GM18520 (cell line): ENCODE data around the gene IMPDH1.

Experiments used
- ATAC-seq: cut with Tn5 transposase; IDR thresholded peaks from one replicate; pipeline ENCODE4 v1.9.1; 2021; ENCODE audit not compliant: unreplicated experiment

The IMPDH1 gene

DNA sequence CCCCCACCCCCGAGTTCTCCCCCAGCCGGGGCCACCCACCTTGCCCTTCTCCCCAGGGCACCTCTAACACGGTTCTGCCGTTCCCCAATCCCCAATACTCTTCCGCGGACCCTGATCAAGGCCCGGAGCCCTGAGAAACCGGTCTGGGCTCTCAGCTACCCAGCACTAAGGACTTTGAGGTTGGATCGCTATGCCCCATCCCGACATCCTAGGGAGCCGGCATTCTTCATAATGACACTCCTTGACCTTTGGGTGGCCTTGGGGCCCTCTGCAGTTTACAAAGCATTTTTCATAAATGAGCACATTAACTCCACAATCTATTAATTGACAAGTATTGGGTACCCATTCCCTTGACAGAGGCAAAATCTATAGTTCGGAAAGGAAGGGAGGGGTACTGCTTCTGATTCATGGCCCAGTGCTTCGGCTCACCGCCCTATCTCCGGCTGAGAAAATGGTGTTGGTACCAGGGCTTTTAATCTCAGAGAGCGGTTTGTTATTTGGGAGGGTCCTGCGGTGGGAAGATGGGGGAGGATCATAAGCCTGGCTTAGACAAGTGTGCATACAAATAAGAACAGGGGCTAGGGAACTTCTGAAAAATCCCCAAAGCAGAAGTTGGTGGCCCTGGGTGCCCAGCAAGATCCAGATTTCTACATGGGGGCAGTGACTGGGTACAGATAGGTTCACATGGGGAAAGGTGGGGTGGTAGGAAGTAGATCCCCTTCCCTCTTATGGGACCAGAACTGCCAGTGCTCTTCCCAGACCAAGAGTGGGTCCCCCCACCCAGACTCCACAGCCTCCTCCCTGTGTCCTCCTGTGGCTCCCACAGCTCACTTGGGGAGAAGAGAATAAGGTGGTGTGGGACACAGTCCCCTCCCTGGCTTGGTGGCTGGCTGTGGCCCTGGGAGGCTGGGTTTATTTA is 3.2 kb downstream of the IMPDH1 start:
- ATAC-seq = no peak

GRCh38 chr7:128405471-128406313 is 4.1 kb downstream of the IMPDH1 start:
- no peak for ATAC-seq

DNA sequence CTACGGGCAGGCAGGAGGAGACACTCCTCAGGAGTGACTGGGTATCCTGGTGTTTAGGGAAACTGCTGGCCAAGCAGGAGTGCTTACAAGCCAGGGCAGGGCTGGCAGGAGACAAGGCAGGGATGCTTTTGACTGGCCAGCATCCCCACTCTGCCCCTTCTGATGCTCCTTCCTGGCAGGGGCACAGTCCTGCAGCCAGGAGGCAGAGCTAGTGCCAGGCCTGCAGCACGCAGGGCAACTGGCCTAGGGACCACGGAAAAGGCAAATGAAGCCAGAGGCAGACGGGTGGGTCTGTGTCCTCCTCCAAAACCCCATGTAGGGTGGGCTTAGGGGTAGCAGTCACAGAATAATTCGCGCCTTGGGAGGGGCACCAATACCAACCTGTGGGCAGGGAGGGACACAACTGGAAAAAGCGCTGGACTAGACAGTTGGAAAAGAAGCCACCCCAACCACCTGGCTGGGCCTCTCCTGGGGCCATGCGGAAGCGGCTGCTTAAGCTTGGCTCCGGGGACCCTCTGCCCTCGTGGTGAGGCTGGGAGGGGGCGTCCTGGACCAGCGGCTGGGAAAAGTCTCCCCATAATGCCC is 4.8 kb downstream of the IMPDH1 start:
- ATAC-seq = no peak

- ATAC-seq = no peak
These were observed 5.6 kb downstream of the IMPDH1 start for GRCh38 chr7:128404143-128404681.

- ATAC-seq = no peak
These were observed 6.1 kb downstream of the IMPDH1 start for GRCh38 chr7:128403676-128404075.

- ATAC-seq = no peak
These were observed 7.4 kb downstream of the IMPDH1 start for GRCh38 chr7:128402356-128402755.

DNA sequence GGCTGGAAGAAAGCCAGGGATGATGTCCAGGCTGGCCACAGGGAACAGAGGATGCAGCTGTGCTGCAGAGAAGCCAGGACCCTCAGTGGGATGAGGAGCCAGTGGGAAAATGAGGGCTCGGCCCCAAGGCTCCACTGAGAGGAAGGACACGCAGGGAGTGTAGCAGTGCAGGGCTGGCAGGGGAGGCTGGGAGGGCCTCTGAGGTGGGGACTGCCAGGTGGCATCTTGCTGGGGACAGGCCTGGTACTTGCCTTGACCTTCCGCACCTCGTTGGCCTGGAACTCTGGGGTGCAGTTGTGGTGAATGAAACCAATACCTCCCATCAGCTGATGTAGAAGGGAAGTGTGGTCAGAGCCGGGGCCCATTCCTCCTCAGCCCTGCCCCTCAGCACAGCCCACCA is 9.2 kb downstream of the IMPDH1 start:
- ATAC-seq = no peak

GRCh38 chr7:128399991-128400390 is 9.8 kb downstream of the IMPDH1 start:
- no peak for ATAC-seq

DNA sequence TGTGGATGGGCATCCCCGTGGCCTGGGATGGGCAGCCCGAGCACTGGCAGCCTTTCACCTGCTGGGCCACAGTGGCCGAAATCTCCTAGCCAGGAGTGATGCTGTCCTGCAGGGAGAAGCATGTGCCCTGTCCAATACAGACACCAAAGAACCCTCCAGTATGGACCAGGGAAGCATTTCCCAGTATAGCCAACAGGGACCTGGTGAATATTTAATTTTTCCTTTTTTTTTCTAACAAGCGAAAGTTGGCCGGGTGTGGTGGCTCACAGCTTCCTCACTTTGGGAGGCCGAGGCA is 11.0 kb downstream of the IMPDH1 start:
- no peak for ATAC-seq

DNA sequence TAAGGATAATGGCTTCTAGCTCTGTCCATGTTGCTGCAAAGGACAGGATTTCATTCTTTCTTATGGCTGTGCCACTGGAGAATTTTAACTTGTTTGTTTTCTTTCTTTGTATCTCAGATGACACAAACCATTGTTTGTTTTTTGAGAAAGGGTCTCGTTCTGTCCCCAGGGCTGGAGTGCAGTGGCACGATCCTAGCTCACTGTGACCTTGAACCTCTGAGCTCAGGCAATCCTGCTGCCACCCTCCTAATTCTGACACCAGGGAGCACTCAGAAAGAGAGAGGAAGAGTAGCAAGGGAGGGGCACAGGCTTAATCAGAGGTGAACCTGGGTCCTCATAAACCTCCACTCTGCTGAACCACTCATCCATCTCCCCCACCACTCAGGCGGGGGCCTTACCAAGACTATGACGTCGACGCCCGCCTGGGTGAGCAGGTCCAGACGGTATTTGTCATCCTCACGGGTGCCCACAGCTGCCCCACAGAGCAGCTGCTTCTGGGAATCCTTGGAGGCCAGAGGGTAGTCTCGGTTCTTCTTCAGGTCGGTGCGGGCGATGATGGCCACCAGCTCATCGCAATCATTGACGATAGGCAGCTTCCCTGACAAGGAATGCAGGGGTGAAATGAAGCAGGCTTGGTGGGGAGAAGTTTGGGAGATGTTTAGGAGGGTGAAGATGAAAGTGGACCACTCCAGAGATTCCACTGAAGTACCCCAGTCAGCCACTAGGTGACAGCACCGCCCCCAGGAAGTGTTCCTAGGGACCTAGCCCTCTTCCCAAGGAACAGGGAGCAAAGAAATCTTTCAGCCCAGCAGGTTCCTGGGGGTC is 11.6 kb downstream of the IMPDH1 start:
- no peak for ATAC-seq

DNA sequence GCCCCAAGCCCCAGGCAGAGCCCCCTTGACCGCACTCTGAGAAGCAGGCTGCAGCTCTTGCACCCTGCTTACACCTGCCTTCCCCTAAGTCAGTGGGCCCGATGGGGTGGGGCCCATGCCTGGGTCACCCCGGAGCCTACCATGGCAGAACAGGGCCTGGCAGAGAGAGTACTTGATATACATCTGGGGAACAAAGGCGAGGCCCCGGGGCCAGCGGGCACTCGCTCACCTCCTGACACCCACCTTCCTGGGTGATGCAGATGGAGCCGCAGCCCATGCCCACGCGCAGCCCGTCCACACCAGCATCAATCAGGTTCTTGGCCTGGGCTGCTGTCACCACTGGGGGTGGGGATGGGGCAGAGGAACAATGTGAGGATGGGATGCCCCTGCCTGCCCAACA is 13.4 kb downstream of the IMPDH1 start:
- ATAC-seq = no peak

DNA sequence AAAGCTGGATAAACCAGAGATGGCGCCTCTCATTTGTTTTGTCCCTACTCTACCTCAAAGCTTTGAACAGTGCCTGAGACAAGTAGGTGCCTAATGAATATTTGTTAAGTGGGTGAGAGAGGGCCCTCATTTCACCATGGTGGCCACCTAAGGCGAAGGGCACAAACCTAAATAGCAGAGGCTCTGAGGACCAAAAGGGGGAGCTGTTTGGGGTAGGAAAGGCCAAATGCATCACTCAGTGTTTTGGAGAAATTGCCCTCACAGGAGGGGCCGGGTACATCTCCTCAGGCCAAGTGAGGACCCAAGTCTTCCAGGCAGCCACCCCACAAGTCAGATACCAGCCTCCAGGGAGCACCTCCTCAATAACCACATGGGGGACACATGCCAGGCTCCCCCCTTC is 14.0 kb downstream of the IMPDH1 start:
- no peak for ATAC-seq

- no peak for ATAC-seq
These were observed 14.8 kb downstream of the IMPDH1 start for GRCh38 chr7:128394904-128395496.

GRCh38 chr7:128393526-128394330 is 16.1 kb downstream of the IMPDH1 start:
- no peak for ATAC-seq

DNA sequence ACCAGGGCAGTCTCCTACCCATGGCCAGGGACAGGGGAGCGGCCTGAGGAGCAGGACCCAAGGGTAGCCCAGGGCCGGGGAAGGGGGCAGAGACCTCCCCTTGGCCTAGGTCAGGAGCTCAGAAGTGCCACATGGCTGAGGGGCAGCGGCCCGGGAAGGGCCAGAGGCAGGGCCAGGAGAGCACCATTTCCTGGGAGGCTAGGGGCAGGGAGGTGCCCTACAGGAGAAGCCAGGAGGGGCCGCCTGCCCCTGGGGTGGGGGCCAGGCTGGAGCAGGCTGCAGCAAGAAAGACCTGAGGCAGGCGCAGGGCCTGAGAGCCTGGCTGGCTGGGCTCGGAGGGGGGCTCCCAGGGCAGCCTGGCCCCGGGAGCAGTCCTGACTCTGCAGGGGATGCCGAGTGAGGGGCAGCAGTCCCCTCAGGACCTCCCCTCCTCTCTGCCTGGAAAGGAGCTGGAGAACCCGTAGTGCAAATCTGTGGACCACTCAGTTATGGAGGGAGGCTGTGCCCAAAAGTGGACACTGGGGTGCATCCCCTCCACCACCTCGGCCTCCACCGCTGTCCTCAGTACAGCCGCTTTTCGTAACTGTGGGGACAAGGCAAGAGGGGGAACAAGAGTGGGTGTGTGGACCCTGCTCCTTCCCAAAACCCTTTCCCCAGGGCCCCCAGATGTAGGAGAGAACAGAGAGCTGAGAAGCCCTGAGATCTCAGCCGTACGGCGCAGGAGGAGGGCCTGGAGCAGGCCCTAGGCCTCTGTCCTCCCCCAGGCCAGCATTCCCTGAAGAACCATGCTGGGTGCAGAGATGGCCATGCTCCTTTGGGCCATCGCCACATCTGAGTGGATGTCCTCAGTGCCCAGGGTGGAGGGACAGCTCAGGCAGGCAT is 17.1 kb downstream of the IMPDH1 start:
- ATAC-seq = no peak

DNA sequence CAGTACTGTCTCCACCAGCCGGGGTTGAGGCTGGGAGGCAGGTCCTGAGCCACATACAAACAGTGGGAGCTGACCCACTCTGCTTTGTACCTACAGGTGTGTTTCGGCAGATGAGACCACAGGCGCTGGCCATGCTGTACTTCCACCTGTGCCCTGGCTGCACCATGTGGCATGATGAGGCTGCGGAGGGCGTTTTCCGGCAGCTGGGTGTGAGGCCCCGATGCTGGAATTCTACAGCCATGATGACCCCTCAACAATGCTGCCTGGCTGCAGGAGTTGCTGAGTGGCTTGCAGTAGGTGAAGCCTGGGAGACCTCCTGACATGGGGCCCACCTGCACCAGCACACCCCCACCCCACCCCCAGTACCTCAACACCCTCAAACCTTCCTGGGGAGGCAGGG is 18.0 kb downstream of the IMPDH1 start:
- ATAC-seq = no peak

GRCh38 chr7:128390871-128391565 is 18.8 kb downstream of the IMPDH1 start:
- ATAC-seq = no peak
